GM21515 (cell line): ENCODE results near the gene PRMT1.

Source experiments
- ATAC-seq: cut with Tn5 transposase; IDR thresholded peaks from one replicate; pipeline ENCODE4 v1.9.1; 2021; ENCODE audit not compliant: unreplicated experiment

PRMT1 gene

DNA sequence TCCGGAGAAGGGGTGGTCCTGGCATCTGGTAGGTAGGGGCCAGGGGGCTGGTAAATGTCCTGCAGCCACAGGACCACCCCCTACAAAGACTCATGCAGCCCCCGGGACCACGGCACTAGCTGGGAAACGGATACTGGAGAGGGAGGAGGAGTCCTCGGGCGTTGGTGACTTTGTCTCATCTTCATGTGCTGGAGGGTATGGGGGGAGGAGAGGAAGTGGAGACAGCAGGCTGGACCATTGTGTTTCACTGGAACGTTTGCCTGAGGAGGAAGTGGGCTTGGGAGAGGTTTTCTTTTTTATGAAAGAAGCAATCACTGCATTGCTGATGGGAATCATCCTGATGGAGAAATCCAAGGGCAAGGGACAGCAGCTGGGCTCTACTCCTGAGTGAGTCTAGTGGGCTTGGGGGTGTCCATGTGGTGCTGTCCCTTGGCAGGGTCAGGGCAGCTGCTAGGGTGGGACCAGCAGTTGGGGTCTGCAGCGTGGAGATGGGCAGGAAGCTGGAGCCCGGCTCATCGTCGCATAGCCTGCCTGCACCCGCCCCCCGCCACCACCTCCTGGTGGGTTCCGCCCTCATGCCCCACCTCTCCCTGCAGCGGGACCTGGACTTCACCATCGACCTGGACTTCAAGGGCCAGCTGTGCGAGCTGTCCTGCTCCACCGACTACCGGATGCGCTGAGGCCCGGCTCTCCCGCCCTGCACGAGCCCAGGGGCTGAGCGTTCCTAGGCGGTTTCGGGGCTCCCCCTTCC is 10.7 kb downstream of the PRMT1 start:
- ATAC-seq: no peak

DNA sequence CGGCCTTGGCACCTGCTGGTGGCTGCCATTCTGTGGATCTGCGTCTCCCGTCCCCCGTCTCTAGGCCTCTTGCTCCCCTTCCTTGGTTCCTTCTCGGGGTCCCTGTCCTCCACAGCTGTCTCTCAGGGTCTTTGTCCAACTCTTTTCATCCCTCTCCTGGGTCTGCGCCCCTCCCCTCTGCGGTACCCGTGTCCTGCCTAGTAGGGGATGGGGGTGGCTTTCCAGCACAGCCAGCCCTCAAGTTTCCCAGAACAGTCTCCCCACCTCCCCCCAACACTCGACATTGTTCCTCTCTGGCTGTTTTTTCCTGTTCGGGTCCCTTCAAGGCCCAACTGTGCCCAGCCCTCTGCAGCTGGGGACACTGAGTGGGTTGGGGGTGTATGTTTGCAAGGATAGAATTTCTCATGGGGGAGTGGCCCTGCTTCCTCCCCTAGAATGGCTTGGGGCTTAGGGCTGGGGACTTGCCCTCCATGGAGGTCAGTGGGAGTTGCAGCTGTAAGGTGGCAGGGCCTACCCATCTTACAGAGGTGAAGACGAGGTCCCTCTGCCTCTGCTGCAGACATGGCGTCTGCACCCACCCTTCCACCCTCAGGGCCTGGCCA is 11.6 kb downstream of the PRMT1 start:
- ATAC-seq: no peak

DNA sequence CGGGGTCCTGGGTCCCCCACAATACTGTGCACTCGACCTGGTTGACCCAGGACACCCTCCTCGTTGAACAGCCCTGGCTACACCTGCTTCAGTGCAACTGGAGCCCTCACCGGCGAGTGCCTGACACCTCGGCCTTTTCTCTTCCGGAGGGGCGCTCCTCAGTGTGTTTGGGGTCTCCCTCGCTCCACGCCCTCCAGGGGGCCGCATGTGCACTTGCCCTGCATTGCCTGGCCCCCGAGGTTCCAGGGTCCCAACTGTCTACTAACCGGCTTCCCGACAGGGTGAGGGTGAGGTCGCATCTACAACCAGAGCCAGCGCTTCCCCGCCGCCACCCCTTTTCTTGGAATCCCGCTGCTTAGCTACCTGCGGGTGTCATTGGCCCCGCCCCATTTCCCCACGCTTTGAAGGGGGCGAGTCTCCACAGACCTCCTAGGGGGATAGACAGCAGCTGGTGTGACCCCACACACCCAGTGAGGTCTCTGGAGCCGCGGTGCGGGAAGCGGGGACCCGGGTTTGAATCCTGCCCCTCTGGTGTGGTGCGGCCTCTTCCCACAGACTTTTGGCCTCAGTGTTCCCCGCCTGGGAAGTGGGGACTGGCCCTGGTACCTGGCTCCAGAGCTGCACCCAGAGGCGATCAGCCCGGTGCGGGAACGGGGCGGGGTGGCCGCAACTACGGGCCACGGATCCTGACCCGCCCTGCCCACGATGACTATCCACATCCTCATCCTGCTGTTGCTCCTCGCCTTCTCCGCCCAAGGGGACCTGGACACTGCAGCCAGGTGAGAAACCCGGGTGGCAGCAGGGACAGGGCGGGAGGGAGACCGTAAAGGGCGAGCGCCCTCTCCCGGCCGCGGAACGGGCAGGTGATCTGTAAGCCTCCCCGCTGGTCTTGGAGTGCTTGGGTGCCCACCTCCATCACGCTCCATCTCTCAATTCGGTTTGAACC is 12.3 kb downstream of the PRMT1 start, which contains the start of gene ADM5:
Gene ADM5, plus strand, starts transcription at position 462 of the 946 bp plus-strand sequence. Its CDS starts 244 bp downstream, at position 706.
- ATAC-seq: no peak

DNA sequence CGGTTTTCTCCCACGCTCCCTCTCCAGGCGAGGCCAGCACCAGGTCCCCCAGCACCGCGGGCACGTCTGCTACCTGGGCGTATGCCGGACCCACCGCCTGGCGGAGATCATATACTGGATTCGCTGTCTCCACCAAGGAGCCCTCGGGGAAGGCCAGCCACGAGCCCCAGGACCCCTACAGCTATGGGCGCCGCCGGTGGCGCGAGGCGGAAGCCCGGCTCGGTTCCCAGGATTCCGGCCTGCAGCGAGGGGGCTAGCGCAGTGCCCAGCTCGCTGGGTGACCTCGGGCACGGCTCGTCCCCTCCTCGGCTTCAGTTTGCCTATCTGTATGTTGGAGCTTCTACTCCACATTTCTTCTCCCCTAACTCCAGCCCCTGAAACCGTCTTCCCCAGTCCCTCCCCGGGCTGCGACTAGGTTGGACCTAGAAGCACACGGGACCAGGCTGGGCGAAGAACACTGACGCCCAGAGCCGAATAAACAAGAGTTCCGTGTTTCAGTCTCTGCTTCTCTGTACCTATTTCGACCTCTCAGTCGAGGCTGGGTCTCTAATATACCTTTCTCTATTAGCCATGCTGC is 13.1 kb downstream of the PRMT1 start:
- ATAC-seq: no peak

DNA sequence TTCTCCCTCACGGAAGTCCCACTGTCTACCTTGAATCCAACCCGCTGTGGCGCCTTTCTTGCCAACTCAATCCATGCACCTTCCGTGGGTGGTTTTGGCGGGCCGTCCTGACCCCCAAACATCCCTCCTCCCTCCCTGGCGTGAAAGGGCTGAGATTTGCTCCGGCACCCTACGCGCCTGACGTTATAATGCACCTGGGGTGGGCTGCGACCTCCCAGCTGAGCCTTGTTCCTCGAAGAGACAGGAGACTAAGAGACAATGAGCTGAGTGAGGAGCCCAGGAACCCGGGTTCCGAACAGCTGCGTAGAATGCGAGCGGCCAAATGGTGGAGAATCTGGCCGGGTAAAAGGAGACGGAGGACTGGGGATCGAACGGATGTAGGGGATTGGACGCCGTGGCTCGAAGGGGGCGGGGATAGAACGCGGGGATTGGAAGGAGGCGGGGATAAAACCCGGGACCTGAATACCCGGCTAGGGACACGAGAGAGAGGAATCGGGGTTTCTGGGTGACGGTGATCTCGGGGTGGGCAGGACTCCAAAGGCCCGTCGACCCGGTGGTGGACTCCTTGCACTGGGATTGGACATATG is 13.7 kb downstream of the PRMT1 start, which contains the start of gene CPT1C:
Gene CPT1C, plus strand, starts transcription at position 461 of the 587 bp plus-strand sequence. CDS start 1,137 bp downstream, outside the sequence.
- no peak for ATAC-seq

DNA sequence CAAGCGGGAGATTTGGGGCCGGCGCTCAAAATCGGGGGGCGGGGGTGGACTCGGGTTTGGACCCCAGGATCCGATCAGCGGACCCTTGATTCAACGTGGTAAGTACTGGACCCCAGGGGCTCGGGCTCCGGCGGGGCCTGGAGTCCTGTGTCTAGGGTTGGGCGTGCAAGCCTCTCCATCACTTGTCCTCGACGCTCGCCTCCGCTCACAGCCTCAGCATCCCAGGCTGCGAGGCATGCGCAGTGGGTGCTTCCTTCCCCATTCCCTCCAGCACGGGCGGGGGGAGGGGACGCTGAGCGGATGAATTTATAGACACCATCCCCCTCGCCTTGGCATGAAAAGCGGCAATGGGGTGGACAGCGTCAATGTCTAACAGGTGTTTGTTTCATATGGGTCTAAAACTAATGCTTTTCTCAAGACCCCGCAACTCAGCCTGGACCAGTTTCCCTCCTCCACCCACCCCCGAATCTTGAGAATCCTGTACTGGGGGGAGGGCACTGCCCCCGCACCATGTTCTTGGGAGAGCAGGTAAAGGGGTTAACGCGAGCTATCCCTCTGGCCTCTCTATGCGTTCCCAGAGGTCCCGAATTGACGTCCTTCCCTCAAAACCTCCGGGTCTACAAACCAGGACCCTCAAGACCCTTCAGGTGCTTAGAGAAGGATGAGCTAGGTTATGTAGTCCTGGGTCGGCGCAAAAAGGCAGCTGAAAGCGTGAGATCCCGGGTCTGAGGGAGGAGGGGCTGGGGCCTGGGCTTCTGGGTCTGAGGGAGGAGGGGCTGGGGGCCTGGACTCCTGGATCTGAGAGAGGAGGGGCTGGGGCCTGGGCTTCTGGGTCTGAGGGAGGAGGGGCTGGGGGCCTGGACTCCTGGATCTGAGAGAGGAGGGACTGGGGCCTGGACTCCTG is 14.4 kb downstream of the PRMT1 start:
- ATAC-seq: no peak

DNA sequence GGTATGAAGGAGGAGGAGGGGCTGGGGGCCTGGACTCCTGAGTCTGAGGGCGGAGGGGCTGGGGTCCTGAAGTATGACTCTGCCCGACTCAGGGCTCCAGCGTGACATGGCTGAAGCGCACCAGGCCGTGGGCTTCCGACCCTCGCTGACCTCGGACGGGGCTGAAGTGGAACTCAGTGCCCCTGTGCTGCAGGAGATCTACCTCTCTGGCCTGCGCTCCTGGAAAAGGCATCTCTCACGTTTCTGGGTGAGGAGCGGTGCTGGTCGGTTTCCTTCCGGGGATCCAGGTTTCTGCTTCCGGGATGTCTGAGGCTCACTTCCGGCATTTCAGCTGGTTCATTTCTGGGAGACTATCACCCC is 15.1 kb downstream of the PRMT1 start:
- ATAC-seq: no peak

DNA sequence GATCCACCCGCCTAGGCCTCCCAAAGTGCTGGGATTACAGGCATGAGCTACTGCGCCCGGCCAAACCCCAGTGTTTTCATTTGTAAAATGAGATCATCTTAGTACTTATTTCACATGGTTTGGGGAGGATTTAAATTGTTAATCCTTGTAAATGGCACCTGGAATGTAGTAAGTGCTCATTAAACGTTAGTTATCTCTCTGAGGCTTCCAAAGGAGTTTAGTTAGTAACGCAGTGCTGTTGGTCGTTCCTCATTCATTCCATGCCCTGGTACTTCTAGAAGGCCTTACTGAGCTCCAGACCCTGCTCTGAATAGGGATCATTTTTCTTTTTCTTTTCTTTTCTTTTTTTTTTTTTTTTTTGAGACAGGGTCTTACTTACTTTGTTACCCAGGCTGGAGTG is 19.0 kb downstream of the PRMT1 start:
- no peak for ATAC-seq

DNA sequence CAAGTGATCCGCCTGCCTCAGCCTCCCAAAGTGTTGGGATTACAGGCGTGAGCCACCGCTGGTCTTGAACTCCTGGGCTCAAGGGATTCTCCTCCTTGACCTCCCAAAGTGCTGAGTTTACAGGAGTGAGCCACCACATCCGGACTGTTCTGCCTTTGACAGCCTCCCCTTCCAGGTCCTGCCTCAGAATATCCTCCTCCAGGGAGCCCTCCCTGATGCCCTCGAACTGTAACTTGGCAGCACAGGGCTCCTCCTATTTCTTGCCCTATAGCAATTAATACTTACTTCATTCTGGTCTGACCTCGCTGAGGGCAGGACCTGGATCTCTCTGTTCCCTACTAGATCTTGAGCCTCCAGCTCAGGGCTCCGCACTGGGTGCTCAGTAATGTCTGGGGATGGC is 19.8 kb downstream of the PRMT1 start:
- ATAC-seq: no peak

DNA sequence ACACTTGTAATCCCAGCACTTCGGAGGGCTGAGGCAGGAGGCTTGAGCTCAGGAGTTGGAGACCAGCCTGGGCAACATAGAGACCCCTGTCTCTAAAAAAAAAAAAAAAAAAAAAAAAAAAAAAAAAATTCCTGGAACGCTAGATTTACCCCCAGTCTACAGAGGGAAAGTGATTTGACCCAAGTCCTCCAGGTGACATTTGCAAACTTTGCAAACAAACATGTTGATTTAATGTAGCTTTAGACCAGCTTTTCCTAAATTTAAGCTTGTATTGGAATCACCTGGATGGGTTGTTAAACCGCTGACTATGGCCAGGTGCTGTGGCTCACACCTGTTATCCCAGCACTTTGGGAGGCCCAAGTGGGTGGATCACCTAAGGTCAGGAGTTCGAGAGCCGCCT is 22.3 kb downstream of the PRMT1 start:
- no peak for ATAC-seq

DNA sequence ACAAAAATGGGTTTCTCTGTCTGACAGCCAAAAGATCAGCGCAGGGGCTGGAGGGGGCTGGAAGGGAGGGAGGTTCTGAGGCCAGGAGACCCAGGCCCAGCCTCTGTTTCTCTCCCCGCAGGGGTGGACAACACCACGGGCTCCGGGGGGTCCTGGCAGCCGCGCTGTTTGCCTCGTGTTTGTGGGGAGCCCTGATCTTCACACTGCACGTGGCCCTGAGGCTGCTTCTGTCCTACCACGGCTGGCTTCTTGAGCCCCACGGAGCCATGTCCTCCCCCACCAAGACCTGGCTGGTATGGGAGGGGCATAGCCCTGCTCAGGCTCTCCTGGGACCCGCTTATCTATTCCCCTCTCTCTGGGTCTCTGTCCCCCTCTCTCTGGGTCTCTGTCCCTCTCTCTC is 23.5 kb downstream of the PRMT1 start:
- no peak for ATAC-seq

DNA sequence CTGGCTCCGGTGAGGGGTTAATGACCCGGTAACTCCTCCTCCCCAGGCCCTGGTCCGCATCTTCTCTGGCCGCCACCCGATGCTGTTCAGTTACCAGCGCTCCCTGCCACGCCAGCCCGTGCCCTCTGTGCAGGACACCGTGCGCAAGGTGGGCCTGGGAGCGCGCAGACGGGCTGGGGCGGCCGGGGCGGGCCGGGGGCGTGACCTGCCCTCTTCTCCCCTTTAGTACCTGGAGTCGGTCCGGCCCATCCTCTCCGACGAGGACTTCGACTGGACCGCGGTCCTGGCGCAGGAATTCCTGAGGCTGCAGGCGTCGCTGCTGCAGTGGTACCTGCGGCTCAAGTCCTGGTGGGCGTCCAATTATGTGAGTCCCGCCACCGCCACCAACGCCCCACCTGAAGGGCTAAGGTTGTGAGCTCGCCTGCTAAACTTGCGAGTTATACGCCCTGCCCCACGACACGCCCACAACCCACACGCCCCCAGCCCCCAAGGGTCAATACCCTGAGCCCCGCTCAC is 24.3 kb downstream of the PRMT1 start:
- no peak for ATAC-seq

DNA sequence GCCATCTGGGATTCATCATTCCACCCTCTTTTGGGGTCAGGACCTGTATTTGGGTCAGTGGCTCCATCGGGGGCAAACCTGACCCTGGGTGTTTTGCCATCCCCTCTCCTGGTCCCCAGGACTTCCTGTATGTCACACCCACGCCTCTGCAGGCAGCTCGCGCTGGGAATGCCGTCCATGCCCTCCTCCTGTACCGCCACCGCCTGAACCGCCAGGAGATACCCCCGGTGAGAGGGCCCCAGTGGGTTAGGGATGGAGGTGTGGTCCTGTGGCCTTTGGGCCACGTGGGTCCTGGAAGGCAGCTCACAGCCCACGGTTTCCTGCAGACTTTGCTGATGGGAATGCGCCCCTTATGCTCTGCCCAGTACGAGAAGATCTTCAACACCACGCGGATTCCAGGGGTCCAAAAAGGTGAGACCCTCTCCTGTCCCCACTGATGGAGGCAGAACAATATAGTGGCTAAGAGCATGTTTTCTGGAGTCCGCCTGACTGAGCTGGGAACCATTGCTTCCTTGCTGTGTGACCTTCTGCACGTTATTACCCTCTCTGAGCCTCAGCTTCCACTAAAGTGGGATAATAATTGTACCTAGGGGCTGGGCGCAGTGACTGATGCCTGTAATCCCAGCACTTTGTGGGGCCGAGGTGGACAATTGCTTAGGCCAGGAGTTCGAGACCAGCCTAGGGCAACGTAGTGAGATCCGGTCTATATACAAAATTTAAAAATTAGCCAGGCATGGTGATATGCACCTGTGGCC is 28.0 kb downstream of the PRMT1 start:
- ATAC-seq: no peak

DNA sequence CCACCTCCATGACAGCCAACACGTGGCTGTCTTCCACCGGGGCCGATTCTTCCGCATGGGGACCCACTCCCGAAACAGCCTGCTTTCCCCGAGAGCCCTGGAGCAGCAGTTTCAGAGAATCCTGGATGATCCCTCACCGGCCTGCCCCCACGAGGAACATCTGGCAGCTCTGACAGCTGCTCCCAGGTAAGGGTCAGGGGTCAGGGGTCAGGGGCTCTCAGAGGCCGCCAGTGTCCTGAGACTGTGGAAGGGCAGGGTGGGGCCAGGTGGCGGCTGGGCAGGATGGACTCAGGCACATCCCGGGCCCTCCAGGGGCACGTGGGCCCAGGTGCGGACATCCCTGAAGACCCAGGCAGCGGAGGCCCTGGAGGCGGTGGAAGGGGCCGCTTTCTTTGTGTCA is 28.8 kb downstream of the PRMT1 start:
- ATAC-seq: no peak

DNA sequence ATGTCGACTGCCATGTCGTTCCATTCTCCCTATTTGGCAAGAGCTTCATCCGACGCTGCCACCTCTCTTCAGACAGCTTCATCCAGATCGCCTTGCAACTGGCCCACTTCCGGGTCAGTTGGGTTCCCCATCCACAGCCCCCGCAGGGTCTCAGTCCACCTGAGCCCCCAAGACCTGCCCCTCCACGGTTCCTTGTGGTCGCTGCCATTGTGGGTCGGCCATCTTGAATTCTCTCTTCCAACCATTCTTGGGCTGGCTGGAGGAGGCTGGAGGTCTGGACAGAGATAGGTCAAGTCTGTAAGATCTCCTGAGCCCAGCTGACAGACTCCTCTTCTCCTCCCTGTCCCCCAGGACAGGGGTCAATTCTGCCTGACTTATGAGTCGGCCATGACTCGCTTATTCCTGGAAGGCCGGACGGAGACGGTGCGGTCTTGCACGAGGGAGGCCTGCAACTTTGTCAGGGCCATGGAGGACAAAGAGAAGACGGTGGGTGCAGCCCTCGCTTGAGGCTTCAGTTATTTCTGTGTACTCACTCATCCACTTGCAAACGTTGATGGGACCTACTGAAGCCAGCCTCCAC is 33.4 kb downstream of the PRMT1 start:
- ATAC-seq: no peak

DNA sequence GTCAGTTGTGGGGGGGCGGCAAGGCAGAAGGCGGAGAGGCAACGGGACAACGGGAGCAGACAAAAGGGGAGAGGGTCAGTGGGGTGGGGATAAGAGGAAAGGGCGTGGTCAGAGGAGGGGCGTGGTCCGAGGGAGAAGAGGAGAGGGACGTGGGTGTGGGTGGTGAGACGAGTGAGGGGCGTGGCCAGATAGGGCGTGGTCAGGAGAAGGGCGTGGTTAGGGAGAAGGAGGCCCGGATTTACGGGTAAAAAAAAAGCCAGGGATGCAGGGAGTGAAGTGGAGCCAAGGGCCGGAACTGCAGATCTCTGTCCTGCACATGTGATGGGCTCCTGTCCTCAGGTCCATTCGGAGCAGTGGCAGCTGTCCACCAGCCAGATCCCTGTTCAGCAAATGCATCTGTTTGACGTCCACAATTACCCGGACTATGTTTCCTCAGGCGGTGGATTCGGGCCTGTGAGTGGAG is 35.4 kb downstream of the PRMT1 start:
- no peak for ATAC-seq

DNA sequence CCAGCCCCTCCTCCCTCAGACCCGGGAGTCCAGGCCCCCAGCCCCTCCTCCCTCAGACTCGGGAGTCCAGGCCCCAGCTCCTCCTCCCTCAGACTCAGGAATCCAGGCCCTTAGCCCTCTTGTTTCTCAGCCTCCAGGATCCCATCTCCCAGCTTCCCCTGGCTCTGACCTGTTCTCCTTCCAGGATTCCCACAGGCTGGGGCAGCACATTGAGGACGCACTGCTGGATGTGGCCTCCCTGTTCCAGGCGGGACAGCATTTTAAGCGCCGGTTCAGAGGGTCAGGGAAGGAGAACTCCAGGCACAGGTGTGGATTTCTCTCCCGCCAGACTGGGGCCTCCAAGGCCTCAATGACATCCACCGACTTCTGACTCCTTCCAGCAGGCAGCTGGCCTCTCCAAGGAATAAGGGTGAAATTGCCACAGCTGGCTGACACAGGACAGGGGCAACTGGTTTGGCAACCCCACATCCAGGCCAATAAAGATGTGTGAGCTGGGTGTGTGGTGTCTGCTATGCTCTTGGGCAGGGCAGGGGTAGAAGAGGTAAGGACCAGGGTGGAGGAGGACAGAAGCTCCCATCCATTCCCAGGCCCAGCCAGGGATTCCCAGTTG is 36.3 kb downstream of the PRMT1 start:
- no peak for ATAC-seq

DNA sequence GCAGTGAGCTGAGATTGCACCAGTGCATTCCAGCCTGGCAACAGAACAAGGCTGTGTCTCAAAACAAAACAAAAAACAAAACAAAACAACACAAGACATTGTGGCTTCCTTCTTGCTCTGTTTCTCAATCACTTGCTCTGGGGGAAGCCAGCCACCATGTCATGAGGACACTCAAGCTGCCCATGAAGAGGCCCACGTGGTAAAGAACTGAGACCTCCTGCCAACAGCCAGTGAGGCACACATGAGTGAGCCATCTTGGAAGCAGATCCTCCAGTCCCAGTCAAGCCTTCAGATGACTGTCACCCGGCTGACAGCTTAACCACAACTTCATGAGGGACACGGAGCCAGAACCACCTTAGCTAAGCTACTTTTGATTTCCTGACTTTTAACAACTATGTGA is 39.1 kb downstream of the PRMT1 start:
- no peak for ATAC-seq
